HG02852 (cell line): ENCODE data around the gene PTGR1.
"Not testable (repeated sequence)": the region's sequence is repeated elsewhere in the genome, so short reads cannot be mapped to it uniquely, and the experiment has no call there.

Source experiments
- ATAC-seq: cut with Tn5 transposase; IDR thresholded peaks from one replicate; pipeline ENCODE4 v1.9.1; 2021; ENCODE audit warnings: mild to moderate bottlenecking, moderate library complexity; ENCODE audit not compliant: unreplicated experiment

Gene PTGR1

GRCh38 chr9:111599092-111599954, at the start of gene PTGR1:
Gene PTGR1 (minus strand): TSS chr9:111599647. CDS start chr9:111597422, 2,225 bp downstream.
- ATAC-seq = peak; percentile 42

DNA sequence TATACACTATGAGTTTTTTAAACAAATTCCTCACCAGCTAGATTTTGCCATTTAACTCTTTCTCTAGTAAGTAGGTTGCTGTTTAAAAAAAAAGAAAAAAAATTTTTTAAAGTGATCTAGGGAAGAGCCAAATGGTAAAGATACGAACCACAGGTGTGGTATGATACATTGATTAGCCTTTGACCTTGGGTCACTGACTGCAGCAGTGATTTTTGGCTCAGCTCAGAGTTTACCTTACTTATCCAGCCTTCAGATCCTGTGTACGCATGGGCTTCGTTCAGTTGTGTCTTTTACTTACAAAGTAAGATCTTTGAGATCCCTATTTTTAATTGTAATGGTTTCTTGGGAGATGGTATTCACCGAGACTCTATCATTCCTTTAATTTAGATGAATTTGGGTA, 49.6 kb upstream of the PTGR1 start:
- no peak for ATAC-seq

- no peak for ATAC-seq
These were observed 48.6 kb upstream of the PTGR1 start for GRCh38 chr9:111648066-111648465.

GRCh38 chr9:111646417-111646816, 47.0 kb upstream of the PTGR1 start:
- ATAC-seq = no peak

GRCh38 chr9:111645806-111646205, 46.4 kb upstream of the PTGR1 start:
- ATAC-seq = no peak

- ATAC-seq = no peak
These were observed 44.8 kb upstream of the PTGR1 start for GRCh38 chr9:111644195-111644772.

- ATAC-seq = no peak
These were observed 38.0 kb upstream of the PTGR1 start for GRCh38 chr9:111637421-111637950.

DNA sequence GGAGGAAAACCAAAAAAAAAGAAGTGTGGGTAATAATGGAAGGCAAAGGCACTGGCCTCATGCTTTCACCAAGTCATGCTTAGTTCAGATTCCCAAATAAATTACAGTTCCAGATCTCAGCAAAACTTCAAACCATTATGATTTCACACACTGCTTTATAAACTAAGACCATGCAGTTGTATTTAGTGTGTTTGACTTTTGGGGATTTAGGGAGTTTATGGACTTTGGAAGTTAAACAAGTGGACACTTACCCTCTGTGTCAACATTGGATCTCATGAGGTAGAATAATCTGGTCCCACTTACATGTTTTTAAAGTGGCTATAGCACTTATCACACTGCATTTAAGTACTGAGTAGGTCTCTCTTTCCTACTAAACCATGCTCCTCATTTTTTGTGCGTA, 35.4 kb upstream of the PTGR1 start:
- no peak for ATAC-seq

DNA sequence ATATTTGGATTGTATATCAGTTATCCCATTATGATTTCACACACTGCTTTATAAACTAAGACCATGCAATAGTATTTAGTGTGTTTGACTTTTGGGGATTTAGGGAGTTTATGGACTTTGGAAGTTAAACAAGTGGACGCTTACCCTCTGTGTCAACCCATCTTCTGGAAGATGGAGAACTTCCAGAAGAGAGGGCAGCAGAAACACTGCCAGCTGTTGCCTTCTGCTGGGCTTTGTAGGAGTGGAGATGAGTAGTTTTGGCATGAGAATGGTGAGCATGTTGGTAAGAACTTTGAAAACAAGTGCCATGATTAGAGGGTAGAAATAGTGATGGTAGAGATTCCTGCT, 33.9 kb upstream of the PTGR1 start:
- ATAC-seq = no peak

DNA sequence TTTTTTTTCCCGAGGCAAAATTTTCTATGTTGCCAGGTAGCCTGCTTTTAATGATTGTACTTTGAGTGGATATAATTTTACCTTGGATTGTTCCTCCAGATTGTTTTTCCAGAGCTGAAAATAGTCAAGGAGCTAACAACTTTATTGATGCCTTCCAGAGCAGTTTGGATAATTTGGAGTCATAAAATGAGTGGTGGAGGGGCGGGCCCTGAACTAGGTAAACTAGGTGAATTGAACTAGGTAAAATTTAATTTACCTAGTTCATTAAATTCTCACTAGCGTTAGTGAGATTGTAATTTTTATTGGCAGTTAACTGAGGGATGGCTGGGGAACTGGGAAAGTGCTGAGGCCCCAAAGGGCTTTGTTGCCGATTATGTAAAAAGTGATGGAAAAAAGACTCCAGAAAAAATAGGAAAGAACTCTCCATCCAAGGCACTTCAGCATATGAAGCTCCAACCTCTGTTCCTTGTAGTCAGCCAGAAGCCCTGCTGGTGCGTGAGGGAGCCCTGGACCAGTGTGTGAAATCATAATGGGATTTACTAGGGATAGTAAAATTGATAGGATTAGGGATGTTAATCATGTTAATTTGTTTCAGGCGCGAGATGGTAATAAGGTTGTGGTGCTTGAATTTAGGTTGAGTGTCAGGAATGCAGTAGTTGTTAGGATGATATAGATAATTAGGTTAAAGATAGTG, 33.4 kb upstream of the PTGR1 start:
- ATAC-seq = no peak

DNA sequence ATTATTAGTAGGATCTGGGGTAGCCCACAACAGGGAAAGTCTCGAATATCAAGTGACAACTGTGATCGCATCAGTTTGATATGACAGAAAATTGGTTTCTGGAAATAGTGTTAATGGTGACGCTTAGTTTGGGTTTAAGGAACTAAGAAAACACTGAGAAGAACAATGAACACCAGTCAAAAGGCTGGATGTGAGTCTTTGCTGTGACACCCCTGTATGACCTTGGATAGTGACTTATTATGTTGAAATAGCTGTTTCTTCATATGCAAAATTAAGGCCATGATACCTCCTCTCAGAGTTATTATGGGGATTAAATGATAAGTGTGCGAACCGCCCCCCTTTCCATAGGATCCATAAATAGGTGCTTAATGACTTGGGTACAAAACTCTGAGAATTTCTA, 32.6 kb upstream of the PTGR1 start:
- no peak for ATAC-seq

- peak; percentile 97 for ATAC-seq
These were observed 31.9 kb upstream of the PTGR1 start, which contains the start of gene DNAJC25 for GRCh38 chr9:111631214-111631971. Gene DNAJC25 (plus strand): TSS chr9:111631334. CDS start chr9:111631408, 74 bp downstream.

GRCh38 chr9:111630964-111631213, 31.4 kb upstream of the PTGR1 start:
- no peak for ATAC-seq

DNA sequence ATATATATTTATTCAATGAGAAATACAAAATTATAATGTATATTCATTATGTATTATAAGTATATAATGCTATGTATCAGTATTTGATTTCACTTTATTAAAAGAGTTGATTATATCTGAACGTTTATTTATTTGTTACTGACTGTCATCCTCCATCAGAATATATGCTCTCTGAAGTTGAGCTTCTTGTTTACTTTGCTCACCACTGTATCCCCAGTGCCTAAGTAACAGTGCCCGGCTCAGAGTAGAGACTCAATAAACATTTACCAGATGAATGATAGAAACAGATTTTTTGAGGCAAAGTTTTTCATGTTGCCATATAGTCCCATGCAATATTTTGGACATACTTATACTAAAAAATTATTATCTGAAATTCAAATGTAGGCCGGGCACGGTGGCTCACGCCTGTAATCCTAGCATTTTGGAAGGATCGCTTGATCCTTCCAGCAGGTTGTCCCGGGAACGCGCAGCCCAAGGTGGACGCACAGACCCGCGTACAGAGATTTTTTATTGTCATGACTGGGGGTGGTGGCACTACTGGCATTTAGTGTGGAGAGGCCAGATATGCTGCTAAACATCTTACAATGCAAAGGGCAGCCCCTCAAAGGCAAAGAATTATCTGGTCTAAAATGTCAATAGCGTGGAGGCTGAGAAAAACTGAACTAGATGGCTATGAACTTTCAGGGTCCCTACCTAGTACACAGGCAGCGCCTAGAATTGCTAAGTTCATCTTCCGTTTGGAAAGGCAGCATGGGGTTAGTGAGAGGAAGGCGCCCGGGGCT, 30.9 kb upstream of the PTGR1 start:
- ATAC-seq = peak; percentile 33

- no peak for ATAC-seq
These were observed 29.0 kb upstream of the PTGR1 start for GRCh38 chr9:111628411-111628810.

DNA sequence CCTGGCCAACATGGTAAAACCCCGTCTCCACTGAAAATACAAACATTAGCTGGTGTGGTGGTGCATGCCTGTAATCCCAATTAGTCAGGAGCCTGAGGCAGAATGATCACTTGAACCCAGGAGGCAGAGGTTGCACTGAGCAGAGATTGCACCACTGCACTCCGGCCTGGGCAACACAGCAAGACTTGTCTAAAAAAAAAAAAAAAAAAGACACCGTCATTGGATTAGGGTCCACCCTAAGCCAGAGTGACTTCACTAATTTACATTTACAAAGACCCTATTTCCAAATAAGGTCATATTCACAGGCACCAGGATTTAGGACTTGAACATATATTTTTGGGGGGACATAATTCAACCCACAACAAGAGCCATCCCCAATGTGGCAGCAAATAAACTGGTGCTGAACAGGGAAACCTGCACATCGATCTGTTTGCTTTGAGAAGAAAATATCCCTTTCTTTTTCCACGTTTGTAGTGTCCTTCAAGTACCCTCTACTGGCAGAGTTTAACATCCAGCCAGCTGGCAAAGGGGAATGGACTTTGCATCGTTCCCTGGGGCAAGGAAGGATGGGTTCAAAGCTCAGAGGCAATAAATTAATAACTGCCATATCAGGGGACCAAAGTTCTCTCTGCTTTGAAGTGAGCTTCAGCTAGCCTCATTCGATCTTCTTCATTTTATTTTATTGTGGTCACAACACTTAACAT, 28.0 kb upstream of the PTGR1 start:
- ATAC-seq = no peak

DNA sequence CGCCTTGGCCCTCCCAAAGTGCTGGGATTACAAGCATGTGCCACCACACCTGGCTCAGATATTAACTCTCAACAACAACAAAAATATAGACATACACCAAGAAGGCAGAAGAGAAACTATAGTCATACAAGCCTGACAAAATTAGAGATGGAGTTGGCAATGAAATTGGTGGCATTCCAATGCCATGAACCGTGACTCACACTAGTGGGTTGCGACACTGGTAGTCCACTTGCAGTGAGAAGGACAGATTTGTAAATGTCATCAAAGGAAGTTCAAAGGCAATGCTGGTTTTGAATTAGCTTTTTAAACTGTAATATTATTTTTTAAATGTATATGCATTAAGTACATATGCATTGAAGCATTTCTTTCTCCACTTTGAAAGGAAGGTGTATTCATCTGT, 23.2 kb upstream of the PTGR1 start:
- ATAC-seq = no peak

- ATAC-seq = no peak
These were observed 22.5 kb upstream of the PTGR1 start for GRCh38 chr9:111621895-111622480.

DNA sequence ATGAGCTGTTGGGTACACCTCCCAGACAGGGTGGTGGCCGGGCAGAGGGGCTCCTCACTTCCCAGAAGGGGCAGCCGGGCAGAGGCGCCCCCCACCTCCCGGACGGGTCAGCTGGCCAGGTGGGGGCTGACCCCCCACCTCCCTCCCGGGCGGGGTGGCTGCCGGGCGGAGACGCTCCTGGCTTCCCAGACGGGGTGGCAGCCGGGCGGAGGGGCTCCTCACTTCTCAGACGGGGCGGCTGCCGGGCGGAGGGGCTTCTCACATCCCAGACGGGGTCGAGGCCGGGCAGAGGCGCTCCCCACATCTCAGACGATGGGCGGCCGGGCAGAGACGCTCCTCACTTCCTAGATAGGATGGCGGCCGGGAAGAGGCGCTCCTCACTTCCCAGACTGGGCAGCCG, 17.9 kb upstream of the PTGR1 start:
- not testable (repeated sequence) for ATAC-seq
